Loucy (cell line): Measurements from ENCODE around the gene TTC23.

Experiments
- CTCF ChIP-seq: fragments of 200-600 bp; sonication (generic); conservative IDR thresholded peaks from 2 replicates; pipeline ENCODE4 v1.5.1; 2014; ENCODE audit warnings: mild to moderate bottlenecking, antibody characterized with exemption, low read length
- EZH2phosphoT487 ChIP-seq: fragments of 200-600 bp; IDR thresholded peaks from 2 replicates; pipeline ENCODE4 v1.6.1; 2018; ENCODE audit warnings: antibody characterized with exemption, mild to moderate bottlenecking, moderate library complexity, borderline replicate concordance

- TF ChIP-seq EZH2phosphoT487, result no peak
- TF ChIP-seq CTCF, result no peak
Measured at GRCh38 chr15:99244306-99244705, 5.1 kb downstream of the TTC23 start.
